Karpas-422 (cell line): ENCODE data around the gene PDZD4. TPM values are rescaled to one million over a fixed set of nuclear protein-coding genes. Genes with fewer than 3 reads are reported as not detected.

Experiments
- DNase-seq: peaks from one replicate; pipeline ENCODE4 v3.0.0-alpha.2; 2015
- H2AFZ ChIP-seq: fragments of 200-600 bp; sonication (generic); 2 replicates; pipeline ENCODE4 v1.6.1; 2014; ENCODE audit warnings: antibody characterized with exemption, low read length, mixed read lengths
- H3K27ac ChIP-seq: fragments of 200-600 bp; sonication (generic); 2 replicates; pipeline ENCODE4 v1.5.1; 2014; ENCODE audit warnings: mild to moderate bottlenecking, low read length, moderate library complexity
- H3K27me3 ChIP-seq: fragments of 200-600 bp; sonication (generic); 2 replicates; pipeline ENCODE4 v1.6.1; 2014; ENCODE audit warnings: low read length, mixed read lengths
- H3K36me3 ChIP-seq: fragments of 200-600 bp; sonication (generic); 2 replicates; pipeline ENCODE4 v1.6.1; 2014; ENCODE audit warnings: low read length, mixed read lengths; ENCODE audit not compliant: insufficient read depth
- H3K4me1 ChIP-seq: fragments of 200-600 bp; sonication (generic); 2 replicates; pipeline ENCODE4 v1.6.1; 2014; ENCODE audit warnings: mild to moderate bottlenecking, low read length, mixed read lengths
- H3K4me2 ChIP-seq: fragments of 200-600 bp; sonication (generic); 2 replicates; pipeline ENCODE4 v1.6.1; 2014; ENCODE audit warnings: low read length, low read depth, mild to moderate bottlenecking; ENCODE audit not compliant: poor library complexity, severe bottlenecking
- H3K4me3 ChIP-seq: fragments of 200-600 bp; sonication (generic); 2 replicates; pipeline ENCODE4 v1.5.1; 2014; ENCODE audit warnings: mild to moderate bottlenecking, antibody characterized with exemption, low read length, mixed read lengths
- H3K79me2 ChIP-seq: fragments of 200-600 bp; sonication (generic); 2 replicates; pipeline ENCODE4 v1.6.1; 2014; ENCODE audit warnings: mild to moderate bottlenecking, low read length, mixed read lengths
- H3K9ac ChIP-seq: fragments of 200-600 bp; sonication (generic); 2 replicates; pipeline ENCODE4 v1.6.0; 2014; ENCODE audit warnings: low read length
- H3K9me2 ChIP-seq: fragments of 200-600 bp; sonication (generic), shearing (Covaris generic); replicated peaks from 2 replicates; pipeline ENCODE4 v1.6.0; 2014; ENCODE audit warnings: mild to moderate bottlenecking, low read length, moderate library complexity; ENCODE audit not compliant: insufficient read depth
- H3K9me3 ChIP-seq: fragments of 300-700, 200-600 bp; sonication (generic); 2 replicates; pipeline ENCODE4 v1.6.1; 2014; ENCODE audit warnings: low read length, mixed read lengths
- H4K20me1 ChIP-seq: fragments of 200-600 bp; sonication (generic); 2 replicates; pipeline ENCODE4 v1.6.1; 2014; ENCODE audit warnings: mild to moderate bottlenecking, antibody characterized with exemption, low read length, low read depth; ENCODE audit not compliant: insufficient read depth
- total RNA-seq: library from RNA; depleted of rRNA; stranded (reverse); fragments of >200 nt; shearing (Covaris generic); gene quantifications from 2 replicates; pipeline ENCODE4 v1.2.3, GENCODE V29; 2014; ENCODE audit warnings: low replicate concordance

Gene PDZD4
- total RNA-seq, 1 experiment from 2014 or later: not detected

- Histone ChIP-seq H2AFZ (no peak overlapping the region), H3K36me3 (no peaks in the 10 kb centered on the region), H3K9ac (no peak overlapping the region), H3K27ac (no peak overlapping the region), H3K4me2 (no peak overlapping the region), H4K20me1 (no peaks in the 10 kb centered on the region), H3K9me3 (no peaks in the 10 kb centered on the region), H3K79me2 (no peaks in the 10 kb centered on the region), H3K9me2 (no peaks in the 10 kb centered on the region), H3K4me1 (no peaks in the 10 kb centered on the region), H3K4me3 (no peak overlapping the region), H3K27me3 (no peaks in the 10 kb centered on the region)
- no peak for DNase-seq
Observed at GRCh38 chrX:153773741-153774575, 56.4 kb downstream of the PDZD4 start.

GRCh38 chrX:153773218-153773611 lies 57.1 kb downstream of the PDZD4 start:
- no peaks in the 10 kb centered on the region for H3K9me3 ChIP-seq
- no peaks in the 10 kb centered on the region for H3K27me3 ChIP-seq
- H3K4me2 ChIP-seq: no peak overlapping the region
- no peaks in the 10 kb centered on the region for H3K79me2 ChIP-seq
- H4K20me1 ChIP-seq: no peaks in the 10 kb centered on the region
- H3K4me3 ChIP-seq: no peak overlapping the region
- DNase-seq: no peak
- no peaks in the 10 kb centered on the region for H3K9me2 ChIP-seq
- no peaks in the 10 kb centered on the region for H3K36me3 ChIP-seq
- H3K9ac ChIP-seq: no peak overlapping the region
- H3K4me1 ChIP-seq: no peaks in the 10 kb centered on the region
- no peak overlapping the region for H2AFZ ChIP-seq
- H3K27ac ChIP-seq: no peak overlapping the region

GRCh38 chrX:153772316-153773217 lies 57.8 kb downstream of the PDZD4 start:
- H3K9ac ChIP-seq: no peak overlapping the region
- H3K9me3 ChIP-seq: no peaks in the 10 kb centered on the region
- no peak overlapping the region for H3K27ac ChIP-seq
- H3K4me3 ChIP-seq: no peak overlapping the region
- H3K27me3 ChIP-seq: no peaks in the 10 kb centered on the region
- no peak for DNase-seq
- H3K4me1 ChIP-seq: no peaks in the 10 kb centered on the region
- no peak overlapping the region for H3K4me2 ChIP-seq
- no peak overlapping the region for H2AFZ ChIP-seq
- H4K20me1 ChIP-seq: no peaks in the 10 kb centered on the region
- no peaks in the 10 kb centered on the region for H3K9me2 ChIP-seq
- H3K79me2 ChIP-seq: no peaks in the 10 kb centered on the region
- H3K36me3 ChIP-seq: no peaks in the 10 kb centered on the region

GRCh38 chrX:153771415-153772315 lies 58.7 kb downstream of the PDZD4 start:
- Histone ChIP-seq H3K4me1 (no peaks in the 10 kb centered on the region), H3K27ac (no peak overlapping the region), H2AFZ (no peak overlapping the region), H3K79me2 (no peaks in the 10 kb centered on the region), H3K36me3 (no peaks in the 10 kb centered on the region), H3K9ac (no peak overlapping the region), H3K9me3 (no peaks in the 10 kb centered on the region), H3K4me2 (no peak overlapping the region), H3K4me3 (no peak overlapping the region), H3K9me2 (no peaks in the 10 kb centered on the region), H3K27me3 (no peaks in the 10 kb centered on the region), H4K20me1 (0 out of 2 replicates have a peak, but pooled peaks cover 4% of the 10 kb centered on the region)
- no peak for DNase-seq

- no peak overlapping the region for H3K4me2 ChIP-seq
- H2AFZ ChIP-seq: no peak overlapping the region
- H3K79me2 ChIP-seq: no peaks in the 10 kb centered on the region
- H3K9ac ChIP-seq: no peak overlapping the region
- no peaks in the 10 kb centered on the region for H3K9me2 ChIP-seq
- 0 out of 2 replicates have a peak, but pooled peaks cover 4% of the 10 kb centered on the region for H4K20me1 ChIP-seq
- no peak overlapping the region for H3K4me3 ChIP-seq
- H3K27me3 ChIP-seq: no peaks in the 10 kb centered on the region
- DNase-seq: no peak
- H3K36me3 ChIP-seq: no peaks in the 10 kb centered on the region
- H3K27ac ChIP-seq: no peak overlapping the region
- H3K9me3 ChIP-seq: no peaks in the 10 kb centered on the region
- H3K4me1 ChIP-seq: no peaks in the 10 kb centered on the region
Observed at GRCh38 chrX:153770601-153771414, 59.5 kb downstream of the PDZD4 start.

- H3K36me3 ChIP-seq: no peaks in the 10 kb centered on the region
- H2AFZ ChIP-seq: no peak overlapping the region
- H3K9me3 ChIP-seq: no peaks in the 10 kb centered on the region
- no peak for DNase-seq
- H3K27me3 ChIP-seq: no peaks in the 10 kb centered on the region
- H3K27ac ChIP-seq: no peak overlapping the region
- no peak overlapping the region for H3K4me2 ChIP-seq
- H3K9me2 ChIP-seq: no peaks in the 10 kb centered on the region
- H3K79me2 ChIP-seq: no peaks in the 10 kb centered on the region
- H3K4me3 ChIP-seq: no peak overlapping the region
- 0 out of 2 replicates have a peak, but pooled peaks cover 4% of the 10 kb centered on the region for H4K20me1 ChIP-seq
- H3K9ac ChIP-seq: no peak overlapping the region
- no peaks in the 10 kb centered on the region for H3K4me1 ChIP-seq
Observed at GRCh38 chrX:153769865-153770600, 60.3 kb downstream of the PDZD4 start.
